Medulla oblongata (tissue), 1 donor: ENCODE results near the gene MSMO1.
A peak's percentile ranks its signal among the peaks of the same experiment; 100 is the strongest.

ENCODE experiments used
- DNase-seq: peaks from one replicate; pipeline ENCODE4 v3.0.0-alpha.2; 2015; ENCODE audit errors: extremely low spot score

The MSMO1 gene

GRCh38 chr4:165360985-165361670 lies 33.7 kb downstream of the MSMO1 start:
- no peak for DNase-seq

GRCh38 chr4:165361810-165362209 lies 34.3 kb downstream of the MSMO1 start:
- no peak for DNase-seq

DNA sequence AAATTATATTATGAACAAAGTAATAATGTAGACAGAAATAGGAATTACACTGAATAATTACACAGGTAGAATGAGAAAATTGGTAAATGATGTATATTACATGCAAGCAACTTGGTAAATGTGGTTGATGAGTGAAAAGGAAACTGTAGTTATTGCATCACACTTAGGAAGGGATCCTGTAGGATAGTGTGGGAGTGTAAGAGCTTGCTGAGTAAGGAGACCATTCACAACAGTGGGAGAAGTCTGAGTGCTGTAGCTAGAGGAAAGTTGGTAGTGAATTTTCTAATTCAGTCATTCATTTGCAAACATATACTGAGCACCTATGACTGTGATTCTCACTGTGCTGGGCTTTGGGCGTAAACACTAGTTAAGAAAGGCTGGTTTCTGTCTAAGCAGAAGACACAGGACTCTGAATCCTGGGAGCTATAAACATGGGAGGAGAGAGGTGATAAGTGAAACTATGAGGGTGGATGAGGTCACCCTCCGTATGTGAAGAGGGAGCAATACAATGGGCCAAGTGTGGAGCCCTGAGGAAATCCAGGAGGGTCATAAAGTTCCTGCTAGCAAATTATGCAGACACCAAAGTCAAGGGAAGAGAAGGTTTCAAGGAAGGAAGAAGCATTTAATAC lies 37.1 kb downstream of the MSMO1 start:
- no peak for DNase-seq

DNA sequence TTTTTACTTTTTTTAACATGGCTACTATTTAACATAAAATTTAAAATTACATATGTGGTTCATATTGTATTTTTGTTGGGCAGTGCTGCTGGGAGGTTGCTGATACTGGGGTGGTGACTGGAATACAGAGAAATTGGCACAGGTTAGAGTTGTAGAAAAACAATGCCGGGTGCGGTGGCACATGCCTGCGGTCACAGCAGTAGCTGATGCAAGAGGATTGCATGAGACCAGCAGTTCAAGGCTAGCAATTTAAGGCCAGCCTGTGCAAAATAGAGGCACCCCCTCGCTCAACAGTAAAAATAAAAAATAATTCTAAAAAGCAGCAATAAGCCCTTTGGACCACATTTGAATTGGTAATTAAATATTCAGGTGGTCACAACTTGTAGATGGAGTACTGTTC lies 39.6 kb downstream of the MSMO1 start:
- no peak for DNase-seq

- DNase-seq, result no peak
Observed at GRCh38 chr4:165368114-165368513, 40.6 kb downstream of the MSMO1 start.

- no peak for DNase-seq
Observed at GRCh38 chr4:165368567-165368966, 41.1 kb downstream of the MSMO1 start.

- DNase-seq, result no peak
Observed at GRCh38 chr4:165369522-165369921, 42.1 kb downstream of the MSMO1 start.

DNA sequence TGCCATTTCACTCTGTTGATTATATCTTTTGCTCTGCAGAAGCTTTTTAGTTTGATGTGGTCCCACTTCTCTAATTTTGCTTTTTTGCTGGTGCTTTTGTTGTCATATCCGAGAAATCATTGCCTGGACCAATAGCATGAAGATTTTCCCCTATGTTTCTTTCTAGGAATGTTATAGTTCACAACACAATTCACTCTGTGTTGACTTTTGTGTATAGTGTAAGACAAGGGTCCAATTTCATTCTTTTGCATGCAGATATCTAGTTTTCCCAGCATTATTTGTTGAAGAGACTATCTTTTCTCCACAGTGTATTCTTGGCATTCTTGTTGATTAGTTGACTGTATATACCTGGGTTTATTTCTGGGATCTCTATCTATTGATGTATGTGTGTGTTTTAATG lies 43.1 kb downstream of the MSMO1 start:
- no peak for DNase-seq

DNA sequence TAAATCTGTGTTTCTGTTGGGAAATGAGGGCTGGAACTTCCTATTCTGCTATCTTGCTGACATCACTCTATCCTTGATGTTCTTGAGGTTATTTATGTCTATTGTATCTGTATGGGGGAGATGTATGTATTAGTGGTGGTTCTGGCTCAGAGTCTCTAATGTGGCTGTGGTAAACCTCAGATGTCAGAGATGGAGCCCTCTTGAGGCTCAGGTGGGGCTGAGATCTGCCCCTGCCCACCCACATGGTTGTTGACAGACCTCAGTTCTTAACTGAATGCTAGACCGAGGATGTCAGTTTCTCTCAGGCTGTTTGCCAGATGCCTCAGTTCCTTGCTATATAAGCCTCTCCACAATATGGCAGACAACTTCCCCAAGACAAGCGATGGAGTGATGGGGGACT lies 48.0 kb downstream of the MSMO1 start:
- DNase-seq, result no peak

DNA sequence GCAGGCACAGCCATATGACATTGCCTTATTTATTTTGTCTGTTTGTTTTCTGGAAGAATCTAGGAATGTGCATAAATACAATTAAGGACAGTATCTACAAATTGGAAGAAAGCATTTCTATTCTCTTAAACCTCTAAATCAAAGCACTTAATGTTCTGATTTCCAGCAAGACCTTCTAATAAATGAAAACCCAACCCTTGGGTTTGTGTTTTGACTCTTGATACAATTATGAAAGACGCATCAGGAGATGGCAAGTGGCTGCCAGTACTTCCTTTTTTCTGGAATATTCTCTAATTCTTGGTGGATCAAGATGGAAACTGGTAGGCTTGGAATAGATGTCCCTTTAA lies 50.9 kb downstream of the MSMO1 start:
- no peak for DNase-seq

- peak; percentile 86 for DNase-seq
Observed at GRCh38 chr4:165378745-165379677, 51.5 kb downstream of the MSMO1 start, which contains the start of gene CPE. TSS of gene CPE (plus strand) at chr4:165379008. CDS start at chr4:165379222, 214 bp downstream.

- peak; percentile 41 for DNase-seq
Observed at GRCh38 chr4:165379678-165380064, 52.2 kb downstream of the MSMO1 start.

GRCh38 chr4:165380805-165381204 lies 53.3 kb downstream of the MSMO1 start:
- no peak for DNase-seq

DNA sequence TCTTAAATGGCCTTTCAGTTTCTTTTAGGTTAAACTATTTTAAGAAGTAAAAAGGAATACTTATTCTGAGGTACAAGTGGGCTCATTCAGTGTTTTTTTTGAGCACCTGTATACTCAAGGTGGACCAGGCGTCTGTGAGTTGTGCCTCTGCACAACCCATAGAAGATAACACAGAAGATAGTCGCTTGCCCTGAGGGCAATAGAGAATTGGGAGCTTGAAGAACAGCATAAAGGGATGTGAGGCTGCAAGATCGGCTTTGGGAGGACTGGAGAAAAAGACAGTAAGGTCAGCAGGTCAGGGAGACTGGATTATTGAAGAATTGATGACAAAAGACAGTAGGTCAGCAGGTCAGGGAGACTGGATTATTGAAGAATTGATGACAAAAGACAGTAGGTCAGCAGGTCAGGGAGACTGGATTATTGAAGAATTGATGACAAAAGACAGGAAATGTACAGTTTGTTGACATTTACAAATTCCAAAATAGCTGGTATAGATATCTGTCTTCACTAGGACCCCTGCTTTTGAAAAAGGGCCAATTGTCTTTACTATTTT lies 54.4 kb downstream of the MSMO1 start:
- DNase-seq, result no peak

GRCh38 chr4:165382640-165383039 lies 55.2 kb downstream of the MSMO1 start:
- peak; percentile 5 for DNase-seq

GRCh38 chr4:165383591-165384073 lies 56.2 kb downstream of the MSMO1 start:
- peak; percentile 14 for DNase-seq

DNA sequence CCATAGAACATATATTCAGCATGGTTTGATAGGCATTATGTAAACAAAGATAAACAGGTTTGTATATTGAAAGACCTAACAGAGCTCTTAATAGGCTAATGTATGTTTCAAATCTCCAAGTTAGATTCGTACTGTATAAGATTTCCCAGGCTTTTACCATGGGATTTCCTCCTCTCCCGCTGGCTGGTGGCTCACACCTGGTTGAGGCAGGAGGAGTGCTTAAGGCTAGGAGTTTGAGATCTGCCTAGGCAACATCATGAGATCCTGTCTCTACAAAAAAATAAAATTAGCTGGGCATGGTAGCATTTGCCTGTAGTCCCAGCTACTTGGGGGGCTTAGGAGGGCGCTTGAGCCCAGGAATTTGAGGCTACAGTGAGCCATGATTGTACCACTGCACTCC lies 56.7 kb downstream of the MSMO1 start:
- DNase-seq, result no peak

- no peak for DNase-seq
Observed at GRCh38 chr4:165384598-165384997, 57.1 kb downstream of the MSMO1 start.

GRCh38 chr4:165385126-165385525 lies 57.7 kb downstream of the MSMO1 start:
- peak; percentile 19 for DNase-seq

DNA sequence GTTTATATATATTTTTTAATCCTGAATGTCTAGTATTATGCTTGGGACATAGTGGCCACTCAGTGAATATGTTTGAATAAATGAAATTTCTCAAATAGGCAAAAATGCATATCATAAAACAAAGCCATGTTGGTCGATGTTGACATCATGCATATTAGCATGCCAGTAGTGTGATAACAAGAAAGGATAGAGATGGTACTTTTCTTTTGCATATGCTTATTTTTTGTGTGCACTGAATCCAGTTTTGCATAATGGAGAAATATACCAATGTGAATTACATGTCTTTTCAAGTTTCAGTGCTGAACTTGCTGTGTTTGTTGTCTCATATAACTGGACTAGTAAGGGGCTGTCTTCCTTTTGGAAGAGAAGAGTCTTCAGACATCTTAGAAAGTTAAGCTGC lies 58.9 kb downstream of the MSMO1 start:
- DNase-seq, result no peak

- no peak for DNase-seq
Observed at GRCh38 chr4:165388756-165389155, 61.3 kb downstream of the MSMO1 start.
